A673 (cell line): ENCODE results near the gene GPC1.

ENCODE experiments used
- EZH2 ChIP-seq: fragments of 200-600 bp; sonication (generic); IDR thresholded peaks from 2 replicates; pipeline ENCODE4 v1.6.1; 2017; ENCODE audit warnings: borderline replicate concordance, low read depth, mild to moderate bottlenecking, mixed read lengths, antibody characterized with exemption, low read length; ENCODE audit not compliant: poor library complexity, severe bottlenecking
- TF ChIP-seq, protein P1 (sequence below): fragments of 300-800, 200-600 bp; sonication (generic); conservative IDR thresholded peaks from 2 replicates; pipeline ENCODE4 v1.5.1; 2017; ENCODE audit warnings: low read depth, mild to moderate bottlenecking, antibody characterized with exemption, low read length, moderate library complexity, mixed read lengths

DNA sequence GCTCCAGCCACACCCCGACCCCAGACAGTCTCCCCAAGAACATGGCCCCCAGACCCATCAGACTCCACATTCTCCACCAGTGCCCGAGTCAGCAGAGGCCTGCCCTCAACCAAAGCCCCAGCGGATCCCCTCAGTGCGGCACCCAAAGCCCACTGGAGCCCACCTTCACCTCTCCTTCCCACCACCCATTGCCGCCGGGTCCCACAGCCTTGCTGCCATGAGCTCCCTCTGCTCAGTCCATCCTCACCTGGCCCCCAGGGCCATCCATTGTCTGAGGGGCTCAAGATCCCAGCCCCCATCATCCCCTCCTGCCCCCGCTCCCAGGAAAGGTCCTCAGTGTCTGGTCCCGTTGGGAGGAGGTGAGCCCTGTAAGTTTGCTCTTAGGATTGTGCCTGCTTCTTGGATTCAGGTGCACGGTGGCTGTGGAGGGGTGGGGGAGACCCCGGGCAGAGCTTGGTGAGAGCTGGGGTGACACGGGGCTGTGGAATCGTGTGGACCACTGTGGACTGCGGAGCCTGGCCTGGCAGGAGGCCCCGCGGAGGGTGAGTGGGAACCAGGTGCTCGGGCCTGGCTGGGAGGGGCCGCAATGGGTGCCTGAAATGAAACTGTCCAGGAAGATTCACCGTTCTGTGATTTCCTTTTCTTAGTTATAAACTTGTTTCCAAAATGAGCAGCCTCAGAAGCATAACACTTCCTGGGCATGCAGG is 32.7 kb upstream of the GPC1 start:
- TF ChIP-seq, protein P1, sequence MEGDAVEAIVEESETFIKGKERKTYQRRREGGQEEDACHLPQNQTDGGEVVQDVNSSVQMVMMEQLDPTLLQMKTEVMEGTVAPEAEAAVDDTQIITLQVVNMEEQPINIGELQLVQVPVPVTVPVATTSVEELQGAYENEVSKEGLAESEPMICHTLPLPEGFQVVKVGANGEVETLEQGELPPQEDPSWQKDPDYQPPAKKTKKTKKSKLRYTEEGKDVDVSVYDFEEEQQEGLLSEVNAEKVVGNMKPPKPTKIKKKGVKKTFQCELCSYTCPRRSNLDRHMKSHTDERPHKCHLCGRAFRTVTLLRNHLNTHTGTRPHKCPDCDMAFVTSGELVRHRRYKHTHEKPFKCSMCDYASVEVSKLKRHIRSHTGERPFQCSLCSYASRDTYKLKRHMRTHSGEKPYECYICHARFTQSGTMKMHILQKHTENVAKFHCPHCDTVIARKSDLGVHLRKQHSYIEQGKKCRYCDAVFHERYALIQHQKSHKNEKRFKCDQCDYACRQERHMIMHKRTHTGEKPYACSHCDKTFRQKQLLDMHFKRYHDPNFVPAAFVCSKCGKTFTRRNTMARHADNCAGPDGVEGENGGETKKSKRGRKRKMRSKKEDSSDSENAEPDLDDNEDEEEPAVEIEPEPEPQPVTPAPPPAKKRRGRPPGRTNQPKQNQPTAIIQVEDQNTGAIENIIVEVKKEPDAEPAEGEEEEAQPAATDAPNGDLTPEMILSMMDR = no peak
- TF ChIP-seq EZH2 = no peak
